Cardiac fibroblast (primary cell): ENCODE data around the gene RNASE8.

ENCODE experiments used
- DNase-seq, 2 donors: peaks; one replicate each; pipeline versions ENCODE4 v3.0.0 to v3.0.0-alpha.2; 2010; ENCODE audit warnings: low read depth in 2 of 2
- H3K4me3 ChIP-seq, 2 donors: replicated peaks in 1 of 2; 1 replicate in 1 of 2; 2 replicates in 1 of 2; pipeline ENCODE4 v1.5.1; 2011; ENCODE audit warnings: low read depth in 2 of 2, low read length in 2 of 2, mild to moderate bottlenecking in 2 of 2, moderate library complexity in 1 of 2
- CTCF ChIP-seq: IDR thresholded peaks from one replicate; pipeline ENCODE4 v1.5.1; 2011; ENCODE audit warnings: low read depth, mild to moderate bottlenecking, low read length, inconsistent platforms

The RNASE8 gene

GRCh38 chr14:21096438-21096837 is 38.8 kb downstream of the RNASE8 start:
- no peak overlapping the region for H3K4me3 ChIP-seq
- no peak for TF ChIP-seq CTCF
- no peak for DNase-seq

GRCh38 chr14:21096978-21097635 is 39.5 kb downstream of the RNASE8 start:
- TF ChIP-seq CTCF: no peak
- H3K4me3 ChIP-seq: peak overlapping the region in 1 of 2 donors; percentile 6
- DNase-seq: no peak

GRCh38 chr14:21097636-21098075 is 40.0 kb downstream of the RNASE8 start:
- DNase-seq: no peak
- H3K4me3 ChIP-seq: peak overlapping the region in 1 of 2 donors; percentile 6
- TF ChIP-seq CTCF: no peak

- peak; percentile 43 to 65 for DNase-seq
- H3K4me3 ChIP-seq: peak within 1 kb of the TSS; percentile 62 to 65
- no peak for TF ChIP-seq CTCF
Observed at GRCh38 chr14:21098076-21098891, 40.7 kb downstream of the RNASE8 start, which contains the start of gene ZNF219. TSS of gene ZNF219 (minus strand) at chr14:21098655. CDS start at chr14:21093591, 5,064 bp downstream.

- no peak for TF ChIP-seq CTCF
- peak overlapping the region; percentile 62 to 65 for H3K4me3 ChIP-seq
- no peak for DNase-seq
Observed at GRCh38 chr14:21098892-21099595, 41.4 kb downstream of the RNASE8 start.

GRCh38 chr14:21099596-21099985 is 42.0 kb downstream of the RNASE8 start:
- H3K4me3 ChIP-seq: no peak overlapping the region
- TF ChIP-seq CTCF: no peak
- no peak for DNase-seq
